HepG2 (cell line): ENCODE data around the gene FGA. TPM values are rescaled to one million over a fixed set of nuclear protein-coding genes. Genes with fewer than 3 reads are reported as not detected.

Experiments used
- ATAD3A ChIP-seq: sonication (generic); formaldehyde crosslinking; IDR thresholded peaks from 2 replicates; pipeline ENCODE4 v1.4.0; 2020; ENCODE audit warnings: missing genetic modification reagents
- CBX1 ChIP-seq: IDR thresholded peaks from one replicate; pipeline ENCODE4 v1.6.1; 2016; ENCODE audit warnings: antibody characterized with exemption, low read depth
- CENPT ChIP-seq: sonication (generic); formaldehyde crosslinking; IDR thresholded peaks from 2 replicates; pipeline ENCODE4 v1.8.0; 2022; ENCODE audit warnings: low read depth, mild to moderate bottlenecking, moderate library complexity, missing genetic modification reagents
- CHD4 ChIP-seq: fragments of 200-600 bp; sonication (generic); IDR thresholded peaks from 2 replicates; pipeline ENCODE4 v1.7.0; 2017; ENCODE audit warnings: mild to moderate bottlenecking, low read length, borderline replicate concordance
- DRAP1 ChIP-seq: IDR thresholded peaks from 2 replicates; pipeline ENCODE4 v1.6.1; 2016; ENCODE audit warnings: missing genetic modification reagents, missing compliant biosample characterization
- E2F5 ChIP-seq: sonication (generic); formaldehyde crosslinking; conservative IDR thresholded peaks from 2 replicates; pipeline ENCODE4 v1.4.0; 2020; ENCODE audit warnings: missing genetic modification reagents
- EHMT2 ChIP-seq: fragments of 200-600 bp; sonication (generic); IDR thresholded peaks from 2 replicates; pipeline ENCODE4 v1.7.0; 2017; ENCODE audit warnings: antibody characterized with exemption, low read depth, low read length, borderline replicate concordance
- ELF4 ChIP-seq: sonication (generic); formaldehyde crosslinking; IDR thresholded peaks from 2 replicates; pipeline ENCODE4 v1.5.0; 2020; ENCODE audit warnings: missing genetic modification reagents, mild to moderate bottlenecking, moderate library complexity, borderline replicate concordance
- EP300 ChIP-seq, 3 experiments: sonication (generic) in 1 of 3; formaldehyde crosslinking in 1 of 3; IDR thresholded peaks; 2 replicates each; pipeline versions ENCODE4 v1.5.1 to v1.6.1; 2011 to 2020; ENCODE audit warnings: low read depth in 2 of 3, low read length in 2 of 3, borderline replicate concordance in 1 of 3, improper control_type of control experiment in 1 of 3, mild to moderate bottlenecking in 1 of 3, missing genetic modification reagents in 1 of 3, moderate library complexity in 1 of 3
- GATAD1 ChIP-seq: IDR thresholded peaks from 2 replicates; pipeline ENCODE4 v1.6.1; 2016; ENCODE audit warnings: missing genetic modification reagents, missing compliant biosample characterization
- HBP1 ChIP-seq: IDR thresholded peaks from 2 replicates; pipeline ENCODE4 v1.6.1; 2016; ENCODE audit warnings: low read depth, control low read depth
- IKZF5 ChIP-seq: IDR thresholded peaks from 2 replicates; pipeline ENCODE4 v1.6.1; 2018; ENCODE audit warnings: missing genetic modification reagents, mild to moderate bottlenecking, missing compliant biosample characterization
- MLX ChIP-seq: IDR thresholded peaks from 2 replicates; pipeline ENCODE4 v1.6.1; 2016
- RERE ChIP-seq: IDR thresholded peaks from 2 replicates; pipeline ENCODE4 v1.6.1; 2016; ENCODE audit warnings: low read depth, missing genetic modification reagents, missing compliant biosample characterization
- SP2 ChIP-seq: sonication (generic); formaldehyde crosslinking; IDR thresholded peaks from 2 replicates; pipeline ENCODE4 v1.5.1; 2020; ENCODE audit warnings: mild to moderate bottlenecking, missing genetic modification reagents
- YY1 ChIP-seq: IDR thresholded peaks from 2 replicates; pipeline ENCODE4 v1.6.1; 2011; ENCODE audit warnings: low read length, low read depth, moderate library complexity, mild to moderate bottlenecking; ENCODE audit not compliant: insufficient read depth, insufficient replicate concordance
- ZBTB1 ChIP-seq: sonication (generic); formaldehyde crosslinking; IDR thresholded peaks from 2 replicates; pipeline ENCODE4 v1.4.0; 2020; ENCODE audit warnings: missing genetic modification reagents, borderline replicate concordance
- ZNF567 ChIP-seq: sonication (generic); formaldehyde crosslinking; IDR thresholded peaks from 2 replicates; pipeline ENCODE4 v1.8.1; 2023; ENCODE audit warnings: mild to moderate bottlenecking, missing genetic modification reagents, borderline replicate concordance
- ZNF724P ChIP-seq: sonication (generic); formaldehyde crosslinking; IDR thresholded peaks from 2 replicates; pipeline ENCODE4 v1.8.0; 2022; ENCODE audit warnings: missing genetic modification reagents, borderline replicate concordance
- polyA plus RNA-seq, 8 experiments: library from polyadenylated mRNA; depleted of rRNA in 3 of 8; stranded (reverse) in 7 of 8; unstranded in 1 of 8; fragments of >200 nt; fragmentation: Illumina TruSeq in 4 of 8; extraction: Trizol in 4 of 8; gene quantifications; 2 replicates each; pipeline versions ENCODE4 v1.2.1 to v1.2.3, GENCODE V29; 2011 to 2016; ENCODE audit warnings: low read depth in 4 of 8, missing spikeins in 1 of 8, mixed read lengths in 1 of 8; ENCODE audit not compliant: insufficient read depth in 1 of 8
- total RNA-seq, 5 experiments: library from RNA; depleted of rRNA; stranded (reverse); fragments of >200 nt; fragmentation: Illumina TruSeq; extraction: Trizol; gene quantifications; 2 replicates each; pipeline ENCODE4 v1.2.3, GENCODE V29; 2016; ENCODE audit warnings: low read depth in 1 of 5

FGA gene
- total and polyA plus RNA-seq, 2 of the 13 experiments (the other 11 are each of a cell fraction or from before 2014, with no cell fraction given) = 640 to 1,523 TPM

GRCh38 chr4:154617820-154618317, 27.3 kb upstream of the FGA start (continued):
- no peak for TF ChIP-seq SP2
- TF ChIP-seq ZBTB1 (CRISPR knock-in tag) = no peak
- peak; percentile 68; the same call in 1 of the 2 replicates for TF ChIP-seq GATAD1 (CRISPR knock-in tag)
- TF ChIP-seq MLX (CRISPR knock-in tag) = peak; percentile 88; the same call in 1 of the 2 replicates
- no peak for TF ChIP-seq ZNF724P (CRISPR knock-in tag)
- no peak; the same call in 1 of the 2 replicates for TF ChIP-seq CHD4
- TF ChIP-seq ATAD3A (CRISPR knock-in tag) = no peak
- TF ChIP-seq EHMT2 = peak; percentile 65; the same call in 1 of the 2 replicates
- TF ChIP-seq EP300 (IDR thresholded peaks at IDR 0.05; ENCODE audit: low read depth in 2 of 2, low read length in 2 of 2) = peak; percentile 99 to 100
- TF ChIP-seq EP300 (CRISPR knock-in tag; IDR thresholded peaks at IDR 0.05; ENCODE audit: borderline replicate concordance) = peak; percentile 100
- no peak for TF ChIP-seq HBP1 (CRISPR knock-in tag)
- TF ChIP-seq CENPT (CRISPR knock-in tag) = no peak
- no peak for TF ChIP-seq ZNF567 (CRISPR knock-in tag)
- TF ChIP-seq E2F5 (CRISPR knock-in tag) = no peak
- TF ChIP-seq IKZF5 (CRISPR knock-in tag) = peak; percentile 79; the same call in 1 of the 2 replicates
- no peak for TF ChIP-seq CBX1
- peak; percentile 100 for TF ChIP-seq RERE (CRISPR knock-in tag)
- peak; percentile 73; the same call in 1 of the 2 replicates for TF ChIP-seq ELF4 (CRISPR knock-in tag)
- TF ChIP-seq DRAP1 (CRISPR knock-in tag) = peak; percentile 39; the same call in 1 of the 2 replicates
- peak; percentile 12 for TF ChIP-seq YY1
